ENCODE data around the gene CREBBP. TPM values are rescaled to one million over a fixed set of nuclear protein-coding genes. Genes with fewer than 3 reads are reported as not detected.

CREBBP gene
- total RNA-seq, 4 donors from 2014 or later = 48.2 to 112 (median 74.9) TPM

GRCh38 chr16:3681206-3681605 lies 199.3 kb downstream of the CREBBP start:
- no peak for DNase-seq (ENCODE audit: extremely low spot score)
- intact Hi-C loops (cut with DNase I) = no loop called here
- no peaks in the 10 kb centered on the region for H3K9me3 ChIP-seq
- TF ChIP-seq POLR2A (IDR thresholded peaks at IDR 0.05; ENCODE audit: low read depth) = no peak
- no peak for TF ChIP-seq CTCF (IDR thresholded peaks at IDR 0.05)
- TF ChIP-seq EP300 (IDR thresholded peaks at IDR 0.05) = no peak
- TF ChIP-seq POLR2AphosphoS5 (IDR thresholded peaks at IDR 0.05) = no peak
- 93% methylated on average over 3 of the region's 3 CpGs for whole genome bisulfite sequencing
- peaks cover 0 to 10% (median 0%) of the 10 kb centered on the region in 4 donors for H3K4me1 ChIP-seq
- no peak overlapping the region for H3K4me3 ChIP-seq
- no peaks in the 10 kb centered on the region for H3K27me3 ChIP-seq
- peaks cover 24 to 95% (median 73%) of the 10 kb centered on the region in 4 donors for H3K36me3 ChIP-seq
- no peak overlapping the region for H3K27ac ChIP-seq (replicated peaks in 1 of 4)

- Histone ChIP-seq H3K27me3 (no peaks in the 10 kb centered on the region), H3K9me3 (no peaks in the 10 kb centered on the region), H3K27ac (replicated peaks in 1 of 4) (no peak overlapping the region), H3K36me3 (peaks cover 28 to 97% (median 80%) of the 10 kb centered on the region in 4 donors), H3K4me1 (peaks cover 0 to 15% (median 0%) of the 10 kb centered on the region in 4 donors), H3K4me3 (no peak overlapping the region)
- intact Hi-C loops (cut with DNase I) = no loop called here
- DNase-seq (ENCODE audit: extremely low spot score) = no peak
- TF ChIP-seq POLR2A (IDR thresholded peaks at IDR 0.05; ENCODE audit: low read depth) (no peak), POLR2AphosphoS5 (IDR thresholded peaks at IDR 0.05) (no peak), CTCF (IDR thresholded peaks at IDR 0.05) (no peak), EP300 (IDR thresholded peaks at IDR 0.05) (no peak)
- 94% methylated on average over 11 of the region's 11 CpGs for WGBS
These were observed 202.5 kb downstream of the CREBBP start for GRCh38 chr16:3677994-3678393.

- no peak for TF ChIP-seq EP300 (IDR thresholded peaks at IDR 0.05)
- TF ChIP-seq POLR2A (IDR thresholded peaks at IDR 0.05; ENCODE audit: low read depth) = no peak
- TF ChIP-seq CTCF (IDR thresholded peaks at IDR 0.05) = no peak
- TF ChIP-seq POLR2AphosphoS5 (IDR thresholded peaks at IDR 0.05) = no peak
- no peaks in the 10 kb centered on the region for H3K27me3 ChIP-seq
- 89% methylated on average over 20 of the region's 24 CpGs for WGBS
- H3K27ac ChIP-seq (replicated peaks in 1 of 4) = no peak overlapping the region
- intact Hi-C loops (cut with DNase I) = no loop called here
- H3K4me1 ChIP-seq = peaks cover 0 to 8% (median 0%) of the 10 kb centered on the region in 4 donors
- no peak for DNase-seq (ENCODE audit: extremely low spot score)
- H3K9me3 ChIP-seq = no peaks in the 10 kb centered on the region
- no peak overlapping the region for H3K4me3 ChIP-seq
- peaks cover 43 to 100% (median 90%) of the 10 kb centered on the region in 4 donors for H3K36me3 ChIP-seq
These were observed 204.8 kb downstream of the CREBBP start for GRCh38 chr16:3675601-3676130.

Other genes starting within 250 kb of the CREBBP start
- gene DNASE1, start 226.0 kb downstream of the CREBBP start, total RNA-seq = 10 to 100 TPM in 3 of 4 donors, 1 to 10 TPM in 1; 2.8 to 16.3 (median 12.9) TPM
- 10 to 100 TPM; 43.6 to 63.7 (median 46.8) TPM for gene TRAP1, start 163.2 kb downstream of the CREBBP start, total RNA-seq
- gene ADCY9, start 235.7 kb upstream of the CREBBP start, total RNA-seq = 10 to 100 TPM; 35.8 to 72.9 (median 55.7) TPM